ENCODE results near the gene LTC4S. TPM values are rescaled to one million over a fixed set of nuclear protein-coding genes. Genes with fewer than 3 reads are reported as not detected.

Gene LTC4S
- total RNA-seq, 1 experiment from 2014 or later = 2.4 TPM

DNA sequence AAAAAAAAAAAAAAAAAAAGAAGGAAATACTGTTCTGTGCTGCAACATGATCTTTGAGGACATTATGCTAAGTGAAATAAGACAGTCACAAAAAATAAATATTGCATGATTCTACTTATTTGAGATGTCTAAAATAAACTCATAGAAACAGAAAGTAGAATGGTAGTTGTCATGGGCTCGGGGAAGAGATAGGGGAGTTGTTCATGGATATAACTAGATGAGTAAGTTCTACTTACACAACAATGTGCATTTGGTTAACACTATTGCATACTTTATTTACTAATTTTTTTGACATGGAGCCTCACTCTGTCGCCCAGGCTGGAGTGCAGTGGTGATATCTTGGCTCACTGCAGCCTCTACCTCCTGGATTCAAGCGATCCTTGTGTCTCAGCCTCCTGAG, 46.0 kb upstream of the LTC4S start:
- intact Hi-C loops (cut with micrococcal nuclease; ENCODE audit: unreplicated experiment) = no loop called here
- ChIA-PET POLR2A (no interaction called here), CTCF (no interaction called here)
- no peaks in the 10 kb centered on the region for H3K4me1 ChIP-seq
- no peaks in the 10 kb centered on the region for H3K9me3 ChIP-seq
- Mint-ChIP-seq H3K4me3 (ENCODE audit: unreplicated experiment) (no peak overlapping the region), H3K27me3 (ENCODE audit: insufficient read depth, unreplicated experiment) (no peaks in the 10 kb centered on the region), H3K4me1 (ENCODE audit: low read depth, unreplicated experiment) (no peaks in the 10 kb centered on the region), H3K9me3 (ENCODE audit: unreplicated experiment) (no peaks in the 10 kb centered on the region), H3K36me3 (ENCODE audit: insufficient read depth, unreplicated experiment) (peaks cover 43% of the 10 kb centered on the region), H3K27ac (ENCODE audit: unreplicated experiment) (no peak overlapping the region)
- no TSS peak for BruUV-seq (replicated peaks)
- TF ChIP-seq, protein P1, sequence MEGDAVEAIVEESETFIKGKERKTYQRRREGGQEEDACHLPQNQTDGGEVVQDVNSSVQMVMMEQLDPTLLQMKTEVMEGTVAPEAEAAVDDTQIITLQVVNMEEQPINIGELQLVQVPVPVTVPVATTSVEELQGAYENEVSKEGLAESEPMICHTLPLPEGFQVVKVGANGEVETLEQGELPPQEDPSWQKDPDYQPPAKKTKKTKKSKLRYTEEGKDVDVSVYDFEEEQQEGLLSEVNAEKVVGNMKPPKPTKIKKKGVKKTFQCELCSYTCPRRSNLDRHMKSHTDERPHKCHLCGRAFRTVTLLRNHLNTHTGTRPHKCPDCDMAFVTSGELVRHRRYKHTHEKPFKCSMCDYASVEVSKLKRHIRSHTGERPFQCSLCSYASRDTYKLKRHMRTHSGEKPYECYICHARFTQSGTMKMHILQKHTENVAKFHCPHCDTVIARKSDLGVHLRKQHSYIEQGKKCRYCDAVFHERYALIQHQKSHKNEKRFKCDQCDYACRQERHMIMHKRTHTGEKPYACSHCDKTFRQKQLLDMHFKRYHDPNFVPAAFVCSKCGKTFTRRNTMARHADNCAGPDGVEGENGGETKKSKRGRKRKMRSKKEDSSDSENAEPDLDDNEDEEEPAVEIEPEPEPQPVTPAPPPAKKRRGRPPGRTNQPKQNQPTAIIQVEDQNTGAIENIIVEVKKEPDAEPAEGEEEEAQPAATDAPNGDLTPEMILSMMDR (IDR thresholded peaks at IDR 0.05; ENCODE audit: insufficient read depth in 1 of 2, low read depth in 1 of 2, low read length in 1 of 2, severe bottlenecking in 1 of 2, unreplicated experiment in 1 of 2) = no peak
- H3K36me3 ChIP-seq (ENCODE audit: control insufficient read depth, insufficient read depth, low read length) = no peaks in the 10 kb centered on the region
- no peaks in the 10 kb centered on the region for H3K27me3 ChIP-seq (replicated peaks; ENCODE audit: control insufficient read depth, insufficient read depth, low read length)
- no peak overlapping the region for H3K4me3 ChIP-seq (ENCODE audit: low read depth, low read length)
- DNase-seq = no peak

DNA sequence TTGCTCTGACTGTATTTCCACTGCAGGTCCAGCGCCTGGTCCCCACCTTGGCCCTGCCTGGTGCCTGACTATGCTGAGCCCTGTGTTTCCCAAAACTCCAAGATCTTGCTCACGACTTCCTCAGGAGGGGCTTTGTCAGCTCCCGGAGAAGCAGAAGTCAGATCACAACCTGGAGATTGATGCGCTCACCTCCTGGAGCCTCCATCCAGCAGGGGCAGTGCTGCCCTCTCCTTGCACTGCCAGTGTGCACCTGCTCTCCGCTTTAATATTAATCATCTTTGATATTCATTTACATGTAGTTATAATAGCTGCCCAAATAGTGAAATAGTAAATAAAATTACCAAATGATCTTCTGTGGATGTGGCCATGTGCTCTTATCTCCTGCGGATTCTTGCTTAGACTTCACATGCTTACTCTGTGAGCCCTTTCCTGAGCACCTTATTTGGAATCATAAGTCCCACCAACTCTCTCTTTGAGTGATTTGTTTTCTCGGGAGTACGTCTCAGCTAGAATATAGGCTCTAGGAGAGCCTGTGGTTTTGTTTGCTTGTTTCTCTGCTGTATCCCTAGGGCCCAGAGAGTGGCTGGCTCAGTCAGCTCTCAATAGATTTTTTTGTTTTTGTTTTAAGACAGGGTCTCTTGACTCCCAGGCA, 43.8 kb upstream of the LTC4S start:
- no peak overlapping the region for H3K27ac Mint-ChIP-seq (ENCODE audit: unreplicated experiment)

DNA sequence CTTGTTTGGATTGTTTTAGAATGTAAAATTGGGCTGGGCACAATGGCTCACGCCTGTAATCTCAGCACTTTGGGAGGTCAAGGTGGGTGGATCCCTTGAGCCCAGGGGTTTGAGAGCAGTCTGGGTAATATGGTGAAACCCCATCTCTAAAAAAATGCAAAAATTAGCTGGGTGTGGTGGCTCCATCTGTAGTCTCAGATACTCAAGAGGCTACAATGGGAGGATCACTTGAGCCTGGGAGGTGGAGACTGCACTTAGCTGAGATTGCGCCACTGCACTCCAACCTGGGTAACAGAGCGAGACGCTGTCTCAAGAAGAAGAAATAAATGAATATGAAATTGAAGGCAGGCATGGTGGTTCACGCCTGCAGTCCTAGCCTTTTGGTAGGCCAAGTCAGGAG, 39.8 kb upstream of the LTC4S start:
- Histone ChIP-seq H3K36me3 (ENCODE audit: control insufficient read depth, insufficient read depth, low read length) (no peaks in the 10 kb centered on the region), H3K4me1 (peaks cover 18% of the 10 kb centered on the region), H3K4me3 (ENCODE audit: low read depth, low read length) (no peak overlapping the region), H3K9me3 (no peaks in the 10 kb centered on the region), H3K27me3 (replicated peaks; ENCODE audit: control insufficient read depth, insufficient read depth, low read length) (no peaks in the 10 kb centered on the region)
- ChIA-PET CTCF (no interaction called here), POLR2A (interaction anchor here (1.5 kb wide), 1 partner anchor 22 kb away, joined by 5 read pairs; no protein-coding TSS in a partner anchor)
- DNase-seq = peak in 1 of 2 experiments; percentile 35
- Mint-ChIP-seq H3K27ac (ENCODE audit: unreplicated experiment) (peak overlapping the region; percentile 8), H3K4me3 (ENCODE audit: unreplicated experiment) (no peak overlapping the region), H3K27me3 (ENCODE audit: insufficient read depth, unreplicated experiment) (no peaks in the 10 kb centered on the region), H3K9me3 (ENCODE audit: unreplicated experiment) (no peaks in the 10 kb centered on the region), H3K4me1 (ENCODE audit: low read depth, unreplicated experiment) (peaks cover 28% of the 10 kb centered on the region), H3K36me3 (ENCODE audit: insufficient read depth, unreplicated experiment) (peaks cover 21% of the 10 kb centered on the region)
- BruUV-seq (replicated peaks) = no TSS peak
- intact Hi-C loops (cut with micrococcal nuclease; ENCODE audit: unreplicated experiment) = loop anchor here (1.0 kb wide), 1 partner anchor 22 kb away; the partner anchor contains the start of gene MAML1
- TF ChIP-seq, protein P1 (IDR thresholded peaks at IDR 0.05; ENCODE audit: insufficient read depth in 1 of 2, low read depth in 1 of 2, low read length in 1 of 2, severe bottlenecking in 1 of 2, unreplicated experiment in 1 of 2) = no peak

More for the DNA sequence above, 43.8 kb upstream of the LTC4S start:
- no peaks in the 10 kb centered on the region for H3K9me3 Mint-ChIP-seq (ENCODE audit: unreplicated experiment)
- H3K4me3 Mint-ChIP-seq (ENCODE audit: unreplicated experiment) = no peak overlapping the region
- H3K4me1 Mint-ChIP-seq (ENCODE audit: low read depth, unreplicated experiment) = peaks cover 17% of the 10 kb centered on the region
- DNase-seq = no peak
- ChIA-PET POLR2A (interaction anchor here (0.6 kb wide), 1 partner anchor 72 kb away, joined by 4 read pairs; no protein-coding TSS in a partner anchor), CTCF (interaction anchor here (0.7 kb wide), 1 partner anchor 61 kb away, joined by 3 read pairs; no protein-coding TSS in a partner anchor)
- intact Hi-C loops (cut with micrococcal nuclease; ENCODE audit: unreplicated experiment) = no loop called here
- no TSS peak for BruUV-seq (replicated peaks)
- H3K36me3 Mint-ChIP-seq (ENCODE audit: insufficient read depth, unreplicated experiment) = peaks cover 40% of the 10 kb centered on the region
- H3K27me3 ChIP-seq (replicated peaks; ENCODE audit: control insufficient read depth, insufficient read depth, low read length) = no peaks in the 10 kb centered on the region
- no peaks in the 10 kb centered on the region for H3K27me3 Mint-ChIP-seq (ENCODE audit: insufficient read depth, unreplicated experiment)
- no peaks in the 10 kb centered on the region for H3K9me3 ChIP-seq
- no peak overlapping the region for H3K4me3 ChIP-seq (ENCODE audit: low read depth, low read length)
- H3K36me3 ChIP-seq (ENCODE audit: control insufficient read depth, insufficient read depth, low read length) = no peaks in the 10 kb centered on the region
- H3K4me1 ChIP-seq = peaks cover 14% of the 10 kb centered on the region
- TF ChIP-seq, protein P1 (IDR thresholded peaks at IDR 0.05; ENCODE audit: insufficient read depth in 1 of 2, low read depth in 1 of 2, low read length in 1 of 2, severe bottlenecking in 1 of 2, unreplicated experiment in 1 of 2) = no peak

All from Caco-2 (cell line).